NCI-H82 treated with DMSO at 0.1 percent for 48 hours (cell line): ENCODE measurements around the gene OXSM.

ENCODE experiments used
- DNase-seq: peaks from one replicate; lab custom pipeline; 2025; ENCODE audit not compliant: unreplicated experiment; lab: John Stamatoyannopoulos, UW

Gene OXSM

DNA sequence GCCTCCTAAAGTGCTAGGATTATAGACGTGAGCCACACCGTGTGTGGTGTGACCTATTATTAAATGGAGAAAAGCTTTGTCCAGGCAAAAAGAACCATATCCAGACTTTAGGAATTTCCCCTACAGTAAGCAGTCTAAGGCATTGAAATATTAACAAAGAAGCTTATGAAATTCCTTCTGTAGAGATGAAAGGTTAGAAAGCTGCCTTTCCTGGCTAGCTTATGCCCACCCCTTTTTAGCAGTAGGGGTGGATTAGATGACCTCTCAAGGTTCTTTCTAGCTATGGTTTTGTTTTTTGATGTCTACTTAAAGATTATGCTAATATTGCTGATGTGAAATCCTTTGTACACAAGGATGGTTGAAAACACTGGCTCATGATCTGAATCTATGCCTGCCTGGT is 13.9 kb downstream of the OXSM start:
- no peak for DNase-seq

DNA sequence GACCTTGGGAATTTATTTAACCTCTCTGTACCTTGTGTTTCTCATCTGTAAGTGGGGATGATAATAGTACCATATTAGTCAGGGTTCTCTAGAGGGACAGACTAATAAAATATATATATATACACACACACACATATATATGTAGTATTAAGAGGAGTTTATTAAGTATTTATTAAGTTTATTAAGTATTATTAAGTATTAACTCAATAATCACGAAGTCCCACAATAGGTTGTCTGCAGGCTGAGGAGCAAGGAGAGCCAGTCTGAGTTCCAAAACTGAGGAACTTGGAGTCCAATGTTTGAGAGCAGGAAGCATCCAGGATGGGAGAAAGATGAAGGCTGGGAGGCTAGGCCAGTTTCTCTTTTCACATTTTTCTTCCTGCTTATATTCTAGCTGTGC is 14.8 kb downstream of the OXSM start:
- DNase-seq, result no peak

DNA sequence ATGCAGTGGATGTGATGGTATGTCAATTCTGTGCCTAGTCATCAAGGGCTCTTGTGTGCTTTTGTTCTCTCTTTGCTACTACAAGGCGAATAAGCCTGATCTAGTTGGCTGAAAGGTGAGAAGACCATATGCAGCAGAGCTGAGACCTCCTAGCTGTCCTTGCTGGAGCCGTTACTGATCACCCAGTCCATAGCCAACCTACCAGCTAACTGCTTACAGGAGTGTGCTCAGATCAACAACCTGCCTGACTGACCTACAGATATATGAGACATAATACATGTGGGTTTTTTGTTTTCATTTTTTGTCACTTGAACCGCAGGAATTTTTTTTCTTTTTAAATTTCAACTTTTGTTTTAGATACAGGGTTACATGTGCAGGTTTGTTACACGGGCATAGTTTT is 22.8 kb downstream of the OXSM start:
- no peak for DNase-seq

DNA sequence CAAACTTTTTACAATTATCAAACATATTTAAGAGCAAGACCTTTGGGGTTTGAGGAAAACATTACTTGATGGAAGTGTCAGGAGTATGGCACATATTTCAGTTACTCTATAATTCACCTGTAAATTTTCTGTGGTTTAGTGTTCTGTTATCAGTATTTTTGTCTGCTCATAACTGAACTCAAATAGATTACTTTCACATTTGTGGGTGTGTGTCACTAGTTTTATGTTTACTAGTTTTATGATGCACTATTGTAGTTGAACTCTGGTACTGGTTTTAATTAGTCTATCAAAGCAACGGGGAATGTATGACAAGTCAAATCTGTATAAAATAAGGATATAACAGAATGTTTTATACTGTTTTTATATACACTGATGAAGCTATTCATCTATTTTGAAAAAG is 27.2 kb downstream of the OXSM start:
- no peak for DNase-seq

DNA sequence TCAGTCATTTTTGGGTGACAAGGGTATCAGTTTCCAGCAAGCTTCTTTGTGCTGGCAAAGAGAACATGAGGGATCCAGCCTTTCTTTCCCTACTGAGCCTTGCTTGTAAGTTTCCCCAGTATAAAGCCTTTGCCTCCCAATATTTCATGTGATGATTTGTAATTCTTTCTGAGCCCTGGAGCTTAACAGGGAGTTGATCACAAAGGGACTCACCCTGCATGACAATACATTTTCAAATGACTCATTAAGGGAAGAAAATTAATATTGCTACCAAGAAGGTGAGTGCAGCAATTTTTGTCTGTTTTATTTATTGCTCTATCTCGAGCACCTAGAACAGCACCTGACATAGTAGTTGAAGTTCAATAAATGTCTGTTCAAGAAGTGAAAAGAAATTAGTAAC is 27.7 kb downstream of the OXSM start:
- DNase-seq, result no peak

DNA sequence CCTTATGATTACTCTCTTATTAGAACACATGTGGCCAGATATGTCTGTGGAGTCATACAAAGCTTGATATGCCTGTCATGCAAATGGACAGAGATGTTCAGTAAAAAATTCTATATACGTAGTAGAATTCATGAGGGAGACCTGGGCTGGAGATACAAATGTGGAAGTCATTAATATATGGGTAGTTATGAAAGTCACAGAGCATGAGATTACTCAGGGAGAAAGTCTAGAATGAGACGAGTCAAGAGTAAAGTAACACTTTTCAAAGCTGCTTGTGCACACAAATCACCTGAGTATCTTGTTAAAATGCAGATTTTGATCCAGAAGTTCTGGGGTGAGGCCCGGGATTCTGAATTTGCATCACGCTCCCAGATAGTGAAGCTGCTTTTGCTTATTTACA is 28.4 kb downstream of the OXSM start:
- no peak for DNase-seq

DNA sequence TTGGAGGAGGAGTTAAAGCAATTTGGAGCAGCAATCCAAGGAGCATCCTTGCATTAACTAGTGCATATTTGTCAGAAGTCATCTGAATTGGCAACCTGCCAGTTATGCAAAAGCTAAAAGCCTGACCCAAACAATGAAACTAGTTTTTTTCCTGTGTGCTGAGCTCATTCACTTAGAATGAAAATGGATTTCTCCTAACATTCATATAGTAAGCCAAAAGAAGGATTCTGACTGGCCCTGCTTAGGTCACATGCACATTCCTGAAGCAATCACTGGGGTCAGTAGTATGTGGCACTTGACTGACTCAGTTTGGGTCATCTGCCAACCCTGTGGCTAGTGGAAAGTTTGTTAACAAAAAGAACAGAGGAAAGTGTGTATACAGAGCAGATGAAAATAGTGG is 30.5 kb downstream of the OXSM start:
- no peak for DNase-seq

DNA sequence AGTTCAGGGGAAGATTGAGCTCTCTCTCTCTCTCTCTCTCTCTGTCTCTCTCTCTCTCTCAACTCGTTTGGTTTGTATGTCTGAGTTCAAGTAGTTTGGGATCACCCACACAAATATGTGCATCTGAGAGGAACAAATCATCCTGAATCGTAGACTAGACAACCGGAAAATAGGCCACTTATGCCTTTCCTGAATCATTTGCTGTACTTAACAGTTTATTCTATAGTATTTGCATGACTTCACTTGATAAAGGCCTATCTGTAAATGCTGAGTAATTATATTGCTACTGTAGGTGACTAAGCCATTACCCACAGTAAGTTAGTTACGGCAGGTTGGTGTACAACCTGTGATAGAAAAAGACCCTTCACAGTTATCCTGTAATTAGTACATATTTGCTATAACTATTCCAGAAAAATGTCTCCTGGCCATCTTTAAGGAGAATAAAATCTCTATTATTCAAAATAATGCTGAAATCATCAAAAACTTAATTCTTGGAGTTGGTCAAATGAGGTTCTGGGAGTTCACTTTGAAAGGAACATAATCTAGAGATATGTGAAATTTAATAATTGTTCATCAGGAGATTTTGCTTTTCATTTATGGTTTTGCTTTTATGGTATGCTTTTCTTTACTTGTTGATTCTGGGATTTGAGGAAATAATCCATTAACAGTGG is 31.1 kb downstream of the OXSM start:
- no peak for DNase-seq

DNA sequence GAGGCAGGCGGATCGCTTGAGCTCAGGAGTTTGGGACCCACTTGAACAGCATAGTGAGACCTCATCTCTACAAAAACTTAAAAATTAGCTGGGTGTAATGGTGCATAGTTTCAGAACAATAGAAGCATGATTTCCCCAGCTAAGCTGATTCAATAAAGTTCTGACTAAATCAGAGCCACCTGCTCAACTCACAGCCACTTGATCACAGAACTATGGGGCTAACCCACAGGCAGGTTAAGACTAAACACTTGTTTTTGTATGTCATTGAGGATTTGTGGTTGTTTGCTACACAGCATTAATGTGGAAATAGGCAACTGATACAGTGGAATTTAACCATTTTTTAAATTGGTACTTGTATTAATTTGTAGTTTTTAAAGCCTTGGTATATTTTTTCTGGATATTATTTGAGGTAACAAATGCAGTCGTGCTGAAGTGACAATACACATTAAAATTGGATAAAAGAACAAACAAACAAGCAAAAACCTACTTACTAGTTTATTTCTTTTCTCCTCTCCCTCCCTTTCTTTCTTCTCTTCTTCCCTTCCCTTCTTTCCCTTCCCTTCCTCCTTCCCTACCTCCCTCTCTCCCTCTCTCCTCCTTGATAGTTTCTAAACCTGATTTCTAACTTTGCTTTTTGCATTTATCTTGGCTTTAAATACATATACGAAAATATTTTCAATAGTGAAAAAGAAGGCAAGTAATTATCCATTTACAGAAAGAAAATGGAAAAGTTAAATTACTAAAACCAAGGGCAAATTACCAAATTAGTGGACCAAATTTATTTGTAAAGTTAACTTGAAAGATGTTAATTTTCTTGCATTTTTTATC is 32.1 kb downstream of the OXSM start:
- DNase-seq, result no peak

DNA sequence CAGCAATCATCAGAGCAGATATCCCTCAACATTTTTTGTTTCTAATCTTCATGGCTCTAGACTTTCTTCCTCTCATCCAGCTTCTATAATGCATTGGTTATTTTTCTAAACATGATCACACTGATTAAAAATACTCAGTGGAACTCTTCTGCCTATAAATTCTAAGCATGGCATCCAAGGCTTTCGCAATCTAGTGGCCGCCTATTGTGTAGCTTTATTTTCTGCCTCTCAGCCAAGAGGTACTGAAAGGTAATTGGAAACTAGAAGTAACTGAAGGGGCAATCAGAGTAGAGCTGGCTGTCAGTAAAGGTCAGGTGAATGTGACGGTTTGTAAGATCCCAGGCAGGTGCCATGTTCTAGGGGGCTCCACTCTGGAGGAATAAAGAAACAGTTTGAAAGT is 33.4 kb downstream of the OXSM start:
- no peak for DNase-seq

DNA sequence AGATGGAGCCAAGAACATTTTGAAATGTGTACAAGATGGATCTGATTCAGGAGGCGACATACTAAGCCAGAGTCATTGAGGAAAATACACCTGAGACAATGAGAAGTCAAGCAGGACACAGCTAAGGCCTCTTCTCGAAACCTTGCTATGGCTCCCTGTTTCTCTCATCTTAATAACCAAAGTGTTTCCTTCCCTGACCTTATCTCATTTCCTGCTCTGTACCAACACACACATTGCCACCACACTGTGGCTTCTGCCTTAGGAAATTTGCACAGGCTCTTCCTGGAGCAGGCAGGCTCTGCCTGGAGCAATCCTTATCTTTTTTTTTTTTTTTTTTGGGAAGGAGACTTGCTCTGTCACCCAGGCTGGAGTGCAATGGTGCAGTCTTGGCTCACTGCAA is 36.6 kb downstream of the OXSM start:
- no peak for DNase-seq

DNA sequence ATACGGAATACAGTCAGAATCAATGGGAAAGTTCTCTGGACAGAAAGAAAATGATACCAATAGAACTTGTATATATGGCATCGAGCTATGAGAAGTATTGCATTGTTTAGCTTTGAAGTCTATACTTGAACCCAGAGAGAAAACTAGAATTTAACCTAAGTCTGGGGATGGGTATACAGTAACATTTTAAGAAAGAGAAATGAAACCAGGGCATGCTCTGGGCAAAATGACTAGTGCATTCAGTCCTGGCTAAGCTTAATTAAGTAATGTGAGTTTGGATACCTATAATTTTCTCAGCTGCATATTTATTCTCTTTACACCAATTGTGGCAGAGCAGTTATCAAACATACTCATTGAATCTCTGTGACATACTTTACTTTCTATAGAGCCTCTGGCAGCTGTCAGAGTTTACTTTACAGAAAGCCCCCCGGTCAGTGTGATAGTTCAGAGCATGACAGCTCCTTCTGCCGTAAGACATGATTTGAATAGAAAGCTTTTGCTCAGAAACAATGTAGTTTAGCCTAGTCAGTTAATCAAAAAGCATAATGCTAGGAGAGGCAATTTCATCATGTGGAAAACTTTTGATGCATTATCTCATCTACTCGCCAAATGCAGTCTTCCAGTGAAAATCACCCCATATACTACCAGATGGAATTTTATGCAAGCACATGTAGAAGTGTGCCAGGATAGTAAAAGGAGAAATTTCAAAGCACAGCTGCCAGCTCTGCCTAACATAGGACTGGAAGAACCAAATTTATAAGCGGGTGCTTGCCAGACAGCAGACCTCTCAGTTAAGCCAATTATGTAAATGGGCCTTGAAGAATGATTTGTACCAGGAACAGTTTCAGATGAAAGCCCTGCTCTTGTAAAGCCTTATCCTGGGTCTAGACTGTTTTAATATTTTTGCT is 40.7 kb downstream of the OXSM start:
- DNase-seq, result peak; percentile 54

DNA sequence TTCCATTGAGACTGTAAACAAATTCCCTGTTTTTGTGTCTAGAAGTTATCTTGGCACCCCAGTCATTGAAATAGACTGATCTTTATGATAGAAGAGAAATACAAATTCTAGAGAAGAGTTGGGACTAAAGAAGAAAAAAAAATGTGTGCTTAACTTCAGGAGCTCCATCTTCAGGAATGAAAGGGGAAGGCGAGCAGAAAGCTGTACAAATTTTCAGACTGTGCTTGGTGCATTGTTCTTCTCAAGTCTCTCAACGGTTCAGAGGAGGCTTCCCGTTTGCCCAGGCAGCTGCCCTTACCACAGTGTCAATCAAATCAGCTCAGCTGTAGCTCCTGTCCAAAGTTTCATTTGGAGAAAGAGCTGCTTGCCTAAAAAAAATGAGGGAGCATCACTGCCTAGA is 41.7 kb downstream of the OXSM start:
- peak; percentile 38 for DNase-seq

DNA sequence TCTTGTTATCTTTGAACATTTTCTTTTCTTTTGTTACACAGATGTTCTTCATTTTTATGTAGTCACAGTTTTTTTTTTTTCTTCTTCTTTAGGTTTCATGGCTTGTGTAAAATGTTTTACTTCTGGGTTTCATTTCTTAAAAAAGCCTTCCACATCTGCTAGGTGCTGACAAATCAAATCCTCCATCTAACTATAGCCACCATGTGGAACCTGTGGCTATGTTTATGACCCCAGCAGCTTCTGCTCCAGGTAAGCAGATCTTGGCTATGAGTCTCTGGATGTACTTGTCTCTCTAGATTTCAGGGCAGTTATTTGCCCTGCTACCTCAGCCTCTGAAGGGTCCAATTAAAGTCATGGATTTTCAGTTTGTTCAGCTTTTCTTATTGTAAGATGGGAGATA is 44.5 kb downstream of the OXSM start:
- DNase-seq, result no peak

DNA sequence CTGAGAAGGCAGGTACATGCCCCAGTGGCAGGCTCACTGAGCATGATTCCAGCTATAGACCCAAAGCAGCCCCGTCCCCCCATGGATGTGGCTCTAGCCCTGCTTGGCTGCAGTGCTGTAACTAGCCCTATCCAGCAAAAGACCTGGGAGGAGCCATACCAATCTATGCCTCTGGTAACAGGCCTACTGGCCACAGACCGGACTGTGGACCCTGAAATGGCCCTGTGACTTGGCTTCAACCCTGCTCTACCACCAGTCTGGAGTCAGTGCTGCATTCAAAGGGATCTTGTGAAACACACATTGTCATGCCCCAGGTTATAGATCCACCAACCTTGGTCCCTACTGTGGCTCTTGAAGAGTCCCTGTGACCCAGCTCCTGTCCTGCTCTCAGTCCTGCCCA is 46.7 kb downstream of the OXSM start:
- no peak for DNase-seq

DNA sequence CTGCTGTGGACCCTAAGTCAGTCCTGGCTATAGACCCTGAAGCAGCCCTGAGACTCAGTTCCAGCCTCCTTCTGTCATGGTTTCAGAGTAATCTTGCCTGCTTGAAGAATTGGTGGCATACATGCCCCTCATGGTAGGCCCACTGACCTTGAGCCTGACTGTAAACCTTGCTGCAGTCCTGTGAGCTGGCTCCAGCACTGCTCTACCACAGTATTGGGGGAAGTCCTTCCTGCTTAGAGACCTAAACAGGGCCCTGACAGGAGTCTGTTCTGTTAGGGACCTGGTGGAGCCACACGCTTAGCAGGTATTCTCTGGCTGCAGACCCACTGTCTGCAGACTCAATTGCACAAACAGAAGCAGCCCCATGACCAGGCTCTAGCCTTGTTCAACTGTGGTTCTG is 47.1 kb downstream of the OXSM start:
- DNase-seq, result no peak

DNA sequence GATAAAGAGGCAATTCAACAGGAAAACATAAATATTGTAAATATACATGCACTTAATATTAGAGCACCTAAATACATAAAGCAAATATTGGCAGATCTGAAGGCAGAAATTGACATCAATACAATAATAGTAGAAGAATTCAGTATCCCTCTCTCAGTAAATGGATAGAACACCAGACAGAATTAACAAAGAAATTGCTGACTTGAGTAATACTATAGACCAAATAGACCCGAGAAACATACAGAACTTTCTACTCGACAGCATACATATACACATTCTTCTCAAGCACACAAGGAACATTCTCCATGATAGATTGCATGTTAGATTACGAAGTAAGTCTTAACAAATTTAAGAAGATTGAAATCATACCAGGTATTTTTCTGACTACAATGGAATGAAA is 50.2 kb downstream of the OXSM start:
- no peak for DNase-seq

DNA sequence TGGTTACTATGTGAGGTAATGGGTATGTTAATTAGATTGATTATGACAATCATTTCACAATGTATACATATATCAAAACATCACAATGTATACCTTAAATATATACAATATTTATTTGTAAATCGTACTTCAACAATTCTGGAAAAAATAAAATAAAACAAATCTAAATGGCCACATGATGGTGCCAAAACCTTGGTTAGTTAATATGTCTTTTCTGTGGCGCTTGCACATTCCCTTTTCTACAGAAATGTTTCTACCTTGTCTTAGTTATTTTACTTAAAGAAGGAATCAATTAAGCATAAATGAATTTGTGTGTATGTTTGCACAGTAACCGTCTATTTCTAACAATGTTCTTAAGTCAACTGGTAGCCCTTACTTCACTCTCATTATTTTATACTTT is 53.4 kb downstream of the OXSM start:
- no peak for DNase-seq
